HCEC 1CT (cell line): ENCODE results near the gene OR51B5.
"Not testable (repeated sequence)": the region's sequence is repeated elsewhere in the genome, so short reads cannot be mapped to it uniquely, and the experiment has no call there.

Source experiments
- DNase-seq: peaks from one replicate; pipeline ENCODE4 v3.0.0-alpha.2; 2017

Gene OR51B5

GRCh38 chr11:5335170-5335569, 8.2 kb downstream of the OR51B5 start:
- DNase-seq, result no peak

GRCh38 chr11:5324197-5324596, 19.1 kb downstream of the OR51B5 start, which contains the start of gene OR51B2:
TSS of gene OR51B2 (minus strand) at chr11:5324297. CDS start at chr11:5324297, 0 bp downstream.
- DNase-seq, result no peak

GRCh38 chr11:5317292-5317691, 26.0 kb downstream of the OR51B5 start:
- DNase-seq, result no peak

- not testable (repeated sequence) for DNase-seq
Observed at GRCh38 chr11:5313326-5314023, 29.8 kb downstream of the OR51B5 start.

- DNase-seq, result no peak
Observed at GRCh38 chr11:5310423-5310822, 32.9 kb downstream of the OR51B5 start.

- no peak for DNase-seq
Observed at GRCh38 chr11:5307256-5308019, 35.9 kb downstream of the OR51B5 start.

- no peak for DNase-seq
Observed at GRCh38 chr11:5304046-5304445, 39.3 kb downstream of the OR51B5 start.

GRCh38 chr11:5303626-5304025, 39.7 kb downstream of the OR51B5 start:
- no peak for DNase-seq

GRCh38 chr11:5301846-5302245, 41.5 kb downstream of the OR51B5 start, which contains the start of gene OR51B4:
TSS of gene OR51B4 (minus strand) at chr11:5301946. CDS start at chr11:5301946, 0 bp downstream.
- no peak for DNase-seq

- no peak for DNase-seq
Observed at GRCh38 chr11:5300251-5300650, 43.1 kb downstream of the OR51B5 start.

- DNase-seq, result no peak
Observed at GRCh38 chr11:5298451-5298850, 44.9 kb downstream of the OR51B5 start.

- DNase-seq, result no peak
Observed at GRCh38 chr11:5297721-5298323, 45.5 kb downstream of the OR51B5 start.

GRCh38 chr11:5294342-5294995, 48.9 kb downstream of the OR51B5 start:
- DNase-seq, result not testable (repeated sequence)

- DNase-seq, result no peak
Observed at GRCh38 chr11:5293028-5293427, 50.3 kb downstream of the OR51B5 start.
